Activated CD4-positive, alpha-beta T cell treated with anti-CD3 and anti-CD28 coated beads for 36 hours (primary cell): ENCODE data around the gene ARGFX. TPM values are rescaled to one million over a fixed set of nuclear protein-coding genes. Genes with fewer than 3 reads are reported as not detected.
"Not testable (repeated sequence)": the region's sequence is repeated elsewhere in the genome, so short reads cannot be mapped to it uniquely, and the experiment has no call there.

Experiments used
- ATAC-seq: fragments of 200-7000 bp; cut with Tn5 transposase; one replicate; pipeline ENCODE4 v1.10.0; 2021; ENCODE audit warnings: mild to moderate bottlenecking, moderate library complexity
- CTCF ChIA-PET: fragments of 350-600 bp; sonication (Branson Sonifier 250); formaldehyde crosslinking; loops from one replicate; lab custom pipeline; 2021; ENCODE audit warnings: antibody characterized with exemption; lab: Charles Lee
- POLR2A ChIA-PET: fragments of 350-600 bp; sonication (Branson Sonifier 250); formaldehyde crosslinking; loops from one replicate; lab custom pipeline; 2021; ENCODE audit warnings: antibody characterized with exemption, inconsistent platforms; lab: Charles Lee
- DNase-seq: peaks from one replicate; pipeline ENCODE4 v3.0.0-alpha.2; 2020
- H3K27ac Mint-ChIP-seq: one replicate; pipeline ENCODE4 v1.8.0; 2021; ENCODE audit warnings: mixed read lengths
- H3K27me3 Mint-ChIP-seq: one replicate; pipeline ENCODE4 v1.8.0; 2021; ENCODE audit warnings: mixed read lengths
- H3K36me3 Mint-ChIP-seq: one replicate; pipeline ENCODE4 v1.8.0; 2021; ENCODE audit warnings: low read depth, mixed read lengths
- H3K4me1 Mint-ChIP-seq: one replicate; pipeline ENCODE4 v1.8.0; 2021; ENCODE audit warnings: mixed read lengths
- H3K4me3 Mint-ChIP-seq: one replicate; pipeline ENCODE4 v1.8.0; 2021; ENCODE audit warnings: mild to moderate bottlenecking, moderate library complexity, mixed read lengths
- H3K9me3 Mint-ChIP-seq: one replicate; pipeline ENCODE4 v1.8.0; 2021; ENCODE audit warnings: low read depth, mixed read lengths
- intact Hi-C, 2 experiments: fragments of 100-400 bp; cut with DNase I in 1 of 2; cut with micrococcal nuclease in 1 of 2; formaldehyde crosslinking; loops; one replicate each; pipeline versions ENCODE4 v1.14.2 to v1.15.1; 2022 to 2024; cut with DNase I, micrococcal nuclease
- total RNA-seq, 2 experiments: library from RNA; stranded (reverse); gene quantifications; one replicate each; pipeline ENCODE4 v1.2.3, GENCODE V29; 2021

The ARGFX gene
- total RNA-seq, 2 experiments from 2014 or later = not detected

DNA sequence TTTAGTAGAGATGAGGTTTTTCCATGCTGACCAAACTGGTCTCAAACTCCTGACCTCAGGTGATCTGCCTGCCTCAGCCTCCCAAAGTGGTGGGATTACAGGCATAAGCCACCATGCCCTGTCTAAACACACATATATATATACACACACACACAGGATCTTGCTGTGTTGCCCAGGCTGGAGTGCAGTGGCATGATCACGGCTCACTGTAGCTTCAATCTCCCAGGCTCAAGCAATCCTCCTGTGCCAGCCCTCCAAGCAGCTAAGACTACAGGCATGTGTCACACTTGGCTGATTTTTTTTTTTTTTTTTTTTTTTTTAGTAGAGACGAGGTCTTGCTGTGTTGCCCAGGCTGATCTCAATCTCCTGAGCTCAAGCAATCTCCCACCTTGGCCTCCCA, 32.2 kb downstream of the ARGFX start:
- POLR2A ChIA-PET, DNase-seq, intact Hi-C loops, H3K27ac Mint-ChIP-seq, H3K4me3 Mint-ChIP-seq, H3K27me3 Mint-ChIP-seq, H3K4me1 Mint-ChIP-seq, H3K36me3 Mint-ChIP-seq, ATAC-seq, H3K9me3 Mint-ChIP-seq: not testable (repeated sequence)
- CTCF ChIA-PET = interaction anchor here (0.5 to 1.0 kb wide), 2 partner anchors 11 to 1336 kb away, joined by 3 to 5 read pairs; no protein-coding TSS in a partner anchor

DNA sequence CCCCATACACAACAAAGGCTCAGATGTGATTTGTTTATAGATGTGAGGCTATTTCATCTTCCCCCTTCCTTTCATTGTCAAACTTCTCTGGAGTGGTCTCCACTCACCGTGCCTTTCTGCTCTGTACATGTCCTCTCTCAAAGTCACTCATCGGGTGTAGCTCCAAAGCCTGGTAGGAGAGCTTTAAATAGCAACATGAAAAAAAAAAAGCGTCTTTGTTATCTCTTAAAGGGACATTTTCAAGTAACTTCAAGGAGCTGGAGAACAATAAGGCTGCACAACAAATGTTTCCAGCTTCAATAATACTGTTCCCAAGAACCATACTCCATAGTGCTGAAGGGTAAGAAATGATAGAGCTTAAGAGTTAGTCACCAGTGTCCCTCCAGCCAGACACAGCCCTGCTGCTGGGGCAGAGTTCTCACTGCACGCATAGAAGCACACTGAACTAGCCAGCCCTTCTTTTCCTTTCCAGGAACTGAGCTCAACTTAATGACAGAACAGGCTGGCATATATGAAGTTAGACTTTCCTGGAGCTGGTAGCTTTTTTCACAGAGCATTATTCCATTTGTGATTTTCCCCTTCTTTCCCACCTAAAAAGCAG, 33.6 kb downstream of the ARGFX start:
- Mint-ChIP-seq H3K4me1 (no peaks in the 10 kb centered on the region), H3K27ac (no peak overlapping the region), H3K36me3 (no peaks in the 10 kb centered on the region), H3K4me3 (no peak overlapping the region), H3K9me3 (no peaks in the 10 kb centered on the region), H3K27me3 (no peaks in the 10 kb centered on the region)
- ChIA-PET CTCF (no interaction called here), POLR2A (no interaction called here)
- DNase-seq = no peak
- ATAC-seq = no peak
- intact Hi-C loops = no loop called here

DNA sequence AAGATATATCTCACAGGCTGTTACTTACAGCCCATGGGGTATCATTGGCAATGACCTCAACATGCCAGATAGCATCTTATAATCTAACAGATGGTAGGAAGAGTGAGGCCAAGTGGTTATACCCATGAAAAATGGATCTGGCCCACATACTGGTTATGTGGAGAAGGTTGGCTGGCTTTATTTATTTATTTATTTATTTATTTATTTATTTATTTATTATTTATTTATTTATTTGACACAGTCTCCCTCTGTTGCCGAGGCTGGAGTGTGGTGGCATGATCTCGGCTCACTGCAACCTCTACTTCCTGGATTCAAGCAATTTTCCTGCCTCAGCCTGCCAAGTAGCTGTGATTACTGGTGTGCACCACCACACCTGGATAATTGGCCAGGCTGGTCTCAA, 37.0 kb downstream of the ARGFX start:
- Mint-ChIP-seq H3K9me3 (no peaks in the 10 kb centered on the region), H3K4me1 (no peaks in the 10 kb centered on the region), H3K27ac (no peak overlapping the region), H3K27me3 (no peaks in the 10 kb centered on the region), H3K36me3 (no peaks in the 10 kb centered on the region), H3K4me3 (no peak overlapping the region)
- ChIA-PET CTCF (interaction anchor here (0.8 kb wide), 1 partner anchor 258 kb away, joined by 4 read pairs; no protein-coding TSS in a partner anchor), POLR2A (no interaction called here)
- DNase-seq = no peak
- ATAC-seq = no peak
- intact Hi-C loops = no loop called here

DNA sequence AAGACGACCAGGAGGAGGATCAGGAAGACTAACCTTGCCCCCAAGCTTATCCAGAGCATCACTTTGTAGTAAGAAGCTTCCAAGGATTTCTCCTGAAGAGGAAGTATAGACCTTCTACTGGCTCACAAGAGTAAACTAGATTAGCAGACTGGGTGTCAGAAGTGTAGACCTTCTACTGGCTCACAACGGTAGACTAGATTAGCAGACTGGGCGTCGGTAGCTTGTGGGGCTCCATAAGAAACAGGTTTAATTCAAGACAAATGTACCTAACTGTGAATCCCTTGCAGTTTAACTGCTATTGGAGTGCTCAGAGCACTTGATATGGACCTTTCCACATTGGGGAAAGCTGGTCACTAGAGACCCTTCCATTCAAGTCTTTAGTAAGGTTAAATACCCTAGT, 38.4 kb downstream of the ARGFX start:
- no peak overlapping the region for H3K4me3 Mint-ChIP-seq
- no peak overlapping the region for H3K27ac Mint-ChIP-seq
- H3K36me3 Mint-ChIP-seq = no peaks in the 10 kb centered on the region
- no peaks in the 10 kb centered on the region for H3K9me3 Mint-ChIP-seq
- CTCF ChIA-PET = interaction anchor here (1.2 kb wide), 1 partner anchor 268 kb away, joined by 3 read pairs; no protein-coding TSS in a partner anchor
- intact Hi-C loops = no loop called here
- no peak for ATAC-seq
- H3K27me3 Mint-ChIP-seq = no peaks in the 10 kb centered on the region
- DNase-seq = no peak
- no peaks in the 10 kb centered on the region for H3K4me1 Mint-ChIP-seq
- POLR2A ChIA-PET = no interaction called here

Other genes with a start within 250 kb of the ARGFX start
- 10 to 100 TPM; 22.8 to 23.4 TPM for gene POLQ, start 22.0 kb upstream of the ARGFX start, total RNA-seq
- not detected for gene FBXO40, start 25.4 kb downstream of the ARGFX start, total RNA-seq
- gene HCLS1, start 93.0 kb downstream of the ARGFX start, total RNA-seq = 100 to 1,000 TPM; 200 to 235 TPM
- 10 to 100 TPM; 19.0 to 19.5 TPM for gene GOLGB1, start 181.8 kb downstream of the ARGFX start, total RNA-seq